ENCODE data around the gene RRAD.

RRAD gene

GRCh38 chr16:66872943-66873684 is 52.2 kb downstream of the RRAD start:
- TF ChIP-seq CTCF (IDR thresholded peaks at IDR 0.05; ENCODE audit: control insufficient read depth, insufficient read depth, low read depth, low read length, missing control alignments) = peak; percentile 96
- peak overlapping the region; percentile 36 for H3K4me3 ChIP-seq (ENCODE audit: control insufficient read depth, low read depth, low read length)
- peak; percentile 99 for DNase-seq (ENCODE audit: low read depth)

- no peak for DNase-seq (ENCODE audit: low read depth)
- TF ChIP-seq CTCF (IDR thresholded peaks at IDR 0.05; ENCODE audit: control insufficient read depth, insufficient read depth, low read depth, low read length, missing control alignments) = no peak
- H3K4me3 ChIP-seq (ENCODE audit: control insufficient read depth, low read depth, low read length) = peak overlapping the region; percentile 36
These were observed 52.8 kb downstream of the RRAD start for GRCh38 chr16:66872559-66872942.

- H3K4me3 ChIP-seq (ENCODE audit: control insufficient read depth, low read depth, low read length) = no peak overlapping the region
- DNase-seq (ENCODE audit: low read depth) = no peak
- TF ChIP-seq CTCF (IDR thresholded peaks at IDR 0.05; ENCODE audit: control insufficient read depth, insufficient read depth, low read depth, low read length, missing control alignments) = no peak
These were observed 53.5 kb downstream of the RRAD start for GRCh38 chr16:66871840-66872239.

All from AG09309 (cell line).